Mesenchymal stem cell (in vitro differentiated cells and primary cell): ENCODE measurements around the gene MROH2A.

Experiments used
- DNase-seq: peaks from one replicate; pipeline ENCODE4 v3.0.0-alpha.2; 2013
- H2AFZ ChIP-seq: one replicate; pipeline ENCODE4 v1.6.1; 2013; ENCODE audit warnings: low read depth, mild to moderate bottlenecking, control low read depth, inconsistent platforms, low read length, moderate library complexity
- H2AK5ac ChIP-seq: 2 replicates; pipeline ENCODE4 v1.6.1; 2013; ENCODE audit warnings: low read length, moderate library complexity, mild to moderate bottlenecking, inconsistent platforms; ENCODE audit not compliant: severe bottlenecking
- H2BK120ac ChIP-seq: one replicate; pipeline ENCODE4 v1.6.1; 2013; ENCODE audit warnings: low read depth, mild to moderate bottlenecking, inconsistent platforms, low read length, moderate library complexity
- H2BK12ac ChIP-seq, 2 experiments: one replicate each; pipeline ENCODE4 v1.6.1; 2013; ENCODE audit warnings: inconsistent platforms in 2 of 2, low read length in 2 of 2, mild to moderate bottlenecking in 2 of 2, moderate library complexity in 2 of 2, control low read depth in 1 of 2
- H2BK15ac ChIP-seq: one replicate; pipeline ENCODE4 v1.6.1; 2013; ENCODE audit warnings: mild to moderate bottlenecking, low read depth, inconsistent platforms; ENCODE audit not compliant: poor library complexity, severe bottlenecking
- H2BK5ac ChIP-seq: 2 replicates; pipeline ENCODE4 v1.6.1; 2013; ENCODE audit warnings: low read depth, mild to moderate bottlenecking, low read length, control low read depth, inconsistent platforms; ENCODE audit not compliant: poor library complexity, severe bottlenecking
- H3K14ac ChIP-seq, 2 experiments: one replicate each; pipeline ENCODE4 v1.6.1; 2013; ENCODE audit warnings: inconsistent platforms in 2 of 2, low read length in 2 of 2, control low read depth in 1 of 2, mild to moderate bottlenecking in 1 of 2, moderate library complexity in 1 of 2
- H3K18ac ChIP-seq, 2 experiments: one replicate each; pipeline ENCODE4 v1.6.1; 2013; ENCODE audit warnings: inconsistent platforms in 2 of 2, low read length in 2 of 2, control low read depth in 1 of 2, low read depth in 1 of 2, mild to moderate bottlenecking in 1 of 2
- H3K23ac ChIP-seq, 2 experiments: one replicate each; pipeline ENCODE4 v1.6.1; 2013; ENCODE audit warnings: inconsistent platforms in 2 of 2, low read length in 2 of 2, mild to moderate bottlenecking in 2 of 2, moderate library complexity in 2 of 2, control low read depth in 1 of 2
- H3K27ac ChIP-seq: 2 replicates; pipeline ENCODE4 v1.5.1; 2013; ENCODE audit warnings: mild to moderate bottlenecking, moderate library complexity, low read length, control low read depth, inconsistent platforms; ENCODE audit not compliant: poor library complexity, severe bottlenecking
- H3K27me3 ChIP-seq, 2 experiments: 2 replicates each; pipeline versions ENCODE4 v1.6.1 to v1.7.0; 2013; ENCODE audit warnings: low read length in 2 of 2, mild to moderate bottlenecking in 2 of 2, moderate library complexity in 2 of 2, control low read depth in 1 of 2, inconsistent platforms in 1 of 2; ENCODE audit not compliant: control insufficient read depth in 1 of 2, insufficient read depth in 1 of 2
- H3K36me3 ChIP-seq, 2 experiments: 2 replicates each; pipeline versions ENCODE4 v1.6.1 to v1.7.0; 2013; ENCODE audit warnings: low read length in 2 of 2, control low read depth in 1 of 2, inconsistent platforms in 1 of 2, low read depth in 1 of 2, mild to moderate bottlenecking in 1 of 2; ENCODE audit not compliant: insufficient read depth in 2 of 2, control insufficient read depth in 1 of 2
- H3K4ac ChIP-seq, 2 experiments: one replicate each; pipeline ENCODE4 v1.6.1; 2013; ENCODE audit warnings: inconsistent platforms in 2 of 2, low read length in 2 of 2, mild to moderate bottlenecking in 2 of 2, moderate library complexity in 2 of 2, control low read depth in 1 of 2, low read depth in 1 of 2
- H3K4me1 ChIP-seq: 2 replicates; pipeline ENCODE4 v1.6.1; 2013; ENCODE audit warnings: low read depth, low read length, control low read depth; ENCODE audit not compliant: control insufficient read depth, insufficient read depth
- H3K4me2 ChIP-seq: 2 replicates; pipeline ENCODE4 v1.6.1; 2013; ENCODE audit warnings: low read length, mild to moderate bottlenecking, inconsistent platforms; ENCODE audit not compliant: poor library complexity, severe bottlenecking
- H3K4me3 ChIP-seq, 2 experiments: 2 replicates each; pipeline versions ENCODE4 v1.5.1 to v1.7.0; 2013; ENCODE audit warnings: low read length in 2 of 2, mild to moderate bottlenecking in 2 of 2, control low read depth in 1 of 2, low read depth in 1 of 2; ENCODE audit not compliant: insufficient read depth in 1 of 2
- H3K79me1 ChIP-seq: replicated peaks from 2 replicates; pipeline ENCODE4 v1.6.1; 2013; ENCODE audit warnings: mild to moderate bottlenecking, control low read depth, low read length, inconsistent platforms; ENCODE audit not compliant: poor library complexity, severe bottlenecking
- H3K9ac ChIP-seq: 2 replicates; pipeline ENCODE4 v1.7.0; 2013; ENCODE audit warnings: mild to moderate bottlenecking, low read length, moderate library complexity
- H3K9me3 ChIP-seq: 2 replicates; pipeline ENCODE4 v1.7.0; 2013; ENCODE audit warnings: mild to moderate bottlenecking, low read length; ENCODE audit not compliant: control insufficient read depth
- H4K8ac ChIP-seq: one replicate; pipeline ENCODE4 v1.6.1; 2013; ENCODE audit warnings: inconsistent platforms, mild to moderate bottlenecking, low read length, moderate library complexity
- H4K91ac ChIP-seq: one replicate; pipeline ENCODE4 v1.6.1; 2013; ENCODE audit warnings: mild to moderate bottlenecking, low read length, inconsistent platforms
- WGBS: methylation state at CpG from one replicate; pipeline ENCODE4 v1.1.7; 2013; ENCODE audit warnings: mixed read lengths; 5-methylcytosine and 5-hydroxymethylcytosine counted together

MROH2A gene

DNA sequence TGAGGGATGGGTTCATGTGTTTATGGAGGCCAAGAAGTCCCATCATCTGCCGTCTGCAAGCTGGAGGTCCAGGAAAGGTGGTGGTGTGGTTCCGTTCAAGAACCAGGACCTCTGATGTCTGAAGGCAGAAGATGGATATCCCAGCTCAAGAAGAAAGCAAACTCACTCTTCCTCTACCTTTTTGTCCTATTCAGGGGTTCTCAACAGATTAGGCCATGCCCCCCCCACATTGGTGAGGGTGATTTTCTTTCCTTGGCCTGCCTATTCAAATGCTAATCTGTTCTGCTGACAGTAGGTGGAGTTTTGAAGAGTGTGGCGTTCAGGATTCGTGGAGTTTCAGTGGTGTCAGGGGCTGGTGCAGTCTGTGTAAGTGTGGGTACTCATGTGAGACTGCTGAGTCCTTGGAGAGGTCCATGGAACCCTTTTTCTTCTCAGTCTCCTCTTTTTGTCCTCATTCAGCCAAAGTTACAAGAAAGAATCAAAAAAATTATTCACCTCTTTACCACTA, 84.2 kb downstream of the MROH2A start:
- DNase-seq, result no peak
- Histone ChIP-seq H3K36me3 (peaks cover 3 to 14% of the 10 kb centered on the region in 2 experiments), H3K9me3 (no peaks in the 10 kb centered on the region), H2AK5ac (no peak overlapping the region), H3K23ac (no peak overlapping the region), H3K18ac (no peak overlapping the region), H3K27ac (no peak overlapping the region), H3K79me1 (no peaks in the 10 kb centered on the region), H4K91ac (no peak overlapping the region), H4K8ac (no peak overlapping the region), H3K4ac (no peak overlapping the region), H2AFZ (no peak overlapping the region), H3K27me3 (no peaks in the 10 kb centered on the region), H3K14ac (no peak overlapping the region), H2BK15ac (no peak overlapping the region), H2BK120ac (no peak overlapping the region), H3K9ac (no peak overlapping the region), H3K4me3 (no peak overlapping the region), H3K4me1 (no peaks in the 10 kb centered on the region), H2BK5ac (no peak overlapping the region), H3K4me2 (no peak overlapping the region), H2BK12ac (no peak overlapping the region)
- 100% methylated on average over 2 of the region's 4 CpGs for WGBS

DNA sequence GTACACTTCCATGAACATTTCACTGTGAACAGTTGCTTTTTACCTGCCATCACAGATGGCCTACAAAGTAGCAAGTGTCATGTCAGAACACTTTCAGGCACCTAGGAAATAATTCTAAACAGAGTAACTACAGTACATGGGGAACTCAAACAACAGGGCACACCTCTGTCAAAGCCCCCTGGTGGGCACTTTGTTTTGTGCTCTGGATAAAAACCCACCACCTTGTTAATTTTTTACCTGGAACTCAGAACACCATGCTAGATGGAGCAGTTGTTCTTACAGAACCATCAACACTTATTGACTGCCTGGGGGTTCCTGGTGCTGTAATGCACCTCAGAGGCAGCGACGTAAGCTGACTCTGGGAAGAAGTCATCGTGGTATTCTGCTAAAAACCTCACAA, 87.7 kb downstream of the MROH2A start:
- no peak overlapping the region for H3K14ac ChIP-seq
- no peak overlapping the region for H2BK15ac ChIP-seq
- H2BK12ac ChIP-seq, result no peak overlapping the region

DNA sequence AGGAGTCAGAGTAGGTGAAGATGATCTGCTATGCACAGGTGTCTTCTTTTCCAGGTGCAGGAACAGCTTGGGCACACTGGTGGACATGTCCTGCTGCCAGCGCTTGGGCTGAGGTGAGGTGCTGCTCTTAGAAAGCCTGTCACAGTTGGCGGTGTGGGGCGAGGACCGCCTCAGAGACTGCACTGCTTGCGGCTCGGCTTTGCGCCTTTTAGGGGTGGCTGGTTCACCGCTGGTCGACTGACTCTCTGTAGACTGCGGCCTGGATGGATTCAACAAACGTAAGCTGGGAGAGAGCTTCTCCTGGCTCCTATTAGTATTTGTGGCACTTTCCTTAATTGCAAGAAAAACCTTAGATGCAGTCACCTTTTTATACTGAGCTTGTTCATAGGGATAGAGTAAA, 88.3 kb downstream of the MROH2A start:
- Histone ChIP-seq H3K4me3 (no peak overlapping the region), H3K4me2 (no peak overlapping the region), H3K4me1 (peaks cover 2% of the 10 kb centered on the region), H2AFZ (no peak overlapping the region), H3K14ac (no peak overlapping the region), H2BK5ac (no peak overlapping the region), H2BK12ac (no peak overlapping the region), H3K23ac (no peak overlapping the region), H3K9me3 (peaks cover 18% of the 10 kb centered on the region), H4K91ac (no peak overlapping the region), H3K4ac (no peak overlapping the region), H2BK15ac (peak overlapping the region; percentile 57), H2BK120ac (no peak overlapping the region), H3K79me1 (no peaks in the 10 kb centered on the region), H3K36me3 (peaks cover 5 to 14% of the 10 kb centered on the region in 2 experiments), H4K8ac (no peak overlapping the region), H3K27me3 (no peaks in the 10 kb centered on the region), H3K9ac (no peak overlapping the region), H3K18ac (no peak overlapping the region), H3K27ac (no peak overlapping the region), H2AK5ac (no peak overlapping the region)
- over 99% methylated on average over 11 of the region's 11 CpGs for WGBS
- DNase-seq, result no peak

More for the DNA sequence above, 87.7 kb downstream of the MROH2A start:
- WGBS, result 98% methylated on average over 3 of the region's 3 CpGs
- Histone ChIP-seq H3K4ac (no peak overlapping the region), H2AFZ (no peak overlapping the region), H2BK120ac (no peak overlapping the region), H3K9ac (no peak overlapping the region), H3K4me3 (no peak overlapping the region), H3K4me2 (no peak overlapping the region), H4K91ac (no peak overlapping the region), H4K8ac (no peak overlapping the region), H3K79me1 (no peaks in the 10 kb centered on the region), H3K9me3 (peaks cover 11% of the 10 kb centered on the region), H3K23ac (no peak overlapping the region), H3K27me3 (no peaks in the 10 kb centered on the region), H3K4me1 (peaks cover 2% of the 10 kb centered on the region), H2BK5ac (no peak overlapping the region), H2AK5ac (no peak overlapping the region), H3K36me3 (peaks cover 5 to 14% of the 10 kb centered on the region in 2 experiments), H3K27ac (no peak overlapping the region), H3K18ac (no peak overlapping the region)
- DNase-seq, result no peak

DNA sequence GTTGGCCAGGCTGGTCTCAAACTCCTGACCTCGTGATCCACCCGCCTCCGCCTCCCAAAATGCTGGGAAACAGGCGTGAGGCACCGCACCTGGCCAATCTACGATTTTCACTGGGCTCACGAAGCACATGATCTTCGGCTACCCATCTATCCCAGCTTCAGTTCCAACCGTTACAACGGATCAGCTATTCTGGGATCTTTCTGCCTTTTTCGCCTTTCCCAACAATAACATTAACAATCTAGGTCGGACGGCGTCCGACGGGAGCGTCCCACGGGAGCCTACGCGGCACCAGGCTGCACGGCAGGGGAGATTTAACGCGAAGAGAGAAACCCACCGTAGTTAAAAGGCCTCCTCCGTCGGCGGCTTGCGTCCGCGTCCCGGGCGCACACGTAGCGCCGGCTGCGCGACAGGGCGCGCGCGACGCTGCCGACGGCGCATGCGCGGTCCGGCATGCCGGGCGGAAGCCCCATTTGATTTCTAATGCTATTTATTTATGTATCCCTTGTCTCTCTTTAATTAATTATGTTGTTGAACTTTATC, 89.9 kb downstream of the MROH2A start, which contains the start of gene MSL3B:
Gene MSL3B, minus strand, starts transcription at position 394 of the 540 bp plus-strand sequence.
- H3K18ac ChIP-seq, result peak within 1 kb of the TSS; percentile 79 to 86
- peak within 1 kb of the TSS in 1 of 2 experiments; percentile 10 for H2BK12ac ChIP-seq
- peak within 1 kb of the TSS; percentile 75 for H2AFZ ChIP-seq
- peak within 1 kb of the TSS; percentile 98 for H4K8ac ChIP-seq
- peak; percentile 57 for DNase-seq
- no peaks in the 10 kb centered on the region for H3K79me1 ChIP-seq
- no peak within 1 kb of the TSS for H2AK5ac ChIP-seq
- H3K14ac ChIP-seq, result peak within 1 kb of the TSS in 1 of 2 experiments; percentile 78
- no peak within 1 kb of the TSS for H2BK5ac ChIP-seq
- H3K27me3 ChIP-seq, result peaks cover 0 to 3% of the 10 kb centered on the region in 2 experiments
- H3K9ac ChIP-seq, result peak within 1 kb of the TSS; percentile 93
- H4K91ac ChIP-seq, result peak within 1 kb of the TSS; percentile 82
- no peak within 1 kb of the TSS for H3K23ac ChIP-seq
- peak within 1 kb of the TSS; percentile 89 for H2BK120ac ChIP-seq
- WGBS, result 9% methylated on average over 43 of the region's 50 CpGs
- H3K4me3 ChIP-seq, result peak within 1 kb of the TSS; percentile 57 to 91
- H3K4me1 ChIP-seq, result peaks cover 2% of the 10 kb centered on the region
- peaks cover 25% of the 10 kb centered on the region for H3K9me3 ChIP-seq
- H3K4ac ChIP-seq, result peak within 1 kb of the TSS; percentile 70 to 85
- no peak within 1 kb of the TSS for H2BK15ac ChIP-seq
- H3K36me3 ChIP-seq, result peaks cover 5 to 14% of the 10 kb centered on the region in 2 experiments
- H3K4me2 ChIP-seq, result peak within 1 kb of the TSS; percentile 73
- no peak within 1 kb of the TSS for H3K27ac ChIP-seq
